Measurements from ENCODE around the gene AP3B1.

AP3B1 gene

GRCh38 chr5:78253201-78253600 lies 41.3 kb downstream of the AP3B1 start:
- DNase-seq, result no peak
- intact Hi-C loops (cut with DNase I), result no loop called here

GRCh38 chr5:78252715-78253114 lies 41.8 kb downstream of the AP3B1 start:
- no peak for DNase-seq
- intact Hi-C loops (cut with DNase I), result no loop called here

GRCh38 chr5:78251663-78252284 lies 42.7 kb downstream of the AP3B1 start:
- DNase-seq, result no peak
- intact Hi-C loops (cut with DNase I), result no loop called here

GRCh38 chr5:78245136-78245535 lies 49.4 kb downstream of the AP3B1 start:
- DNase-seq, result no peak
- intact Hi-C loops (cut with DNase I), result no loop called here

- DNase-seq, result no peak
- intact Hi-C loops (cut with DNase I), result no loop called here
These were observed 50.9 kb downstream of the AP3B1 start for GRCh38 chr5:78243639-78244038.

- no peak for DNase-seq
- intact Hi-C loops (cut with DNase I), result no loop called here
These were observed 51.4 kb downstream of the AP3B1 start for GRCh38 chr5:78243091-78243490.

GRCh38 chr5:78242001-78242400 lies 52.5 kb downstream of the AP3B1 start:
- intact Hi-C loops (cut with DNase I), result no loop called here
- DNase-seq, result no peak

GRCh38 chr5:78237911-78238310 lies 56.6 kb downstream of the AP3B1 start:
- DNase-seq, result no peak
- intact Hi-C loops (cut with DNase I), result no loop called here

- no peak for DNase-seq
- intact Hi-C loops (cut with DNase I), result no loop called here
These were observed 58.5 kb downstream of the AP3B1 start for GRCh38 chr5:78236046-78236445.

- intact Hi-C loops (cut with DNase I), result no loop called here
- DNase-seq, result no peak
These were observed 59.2 kb downstream of the AP3B1 start for GRCh38 chr5:78235289-78235688.

GRCh38 chr5:78234804-78235203 lies 59.7 kb downstream of the AP3B1 start:
- no peak for DNase-seq
- intact Hi-C loops (cut with DNase I), result no loop called here

- no peak for DNase-seq
- intact Hi-C loops (cut with DNase I), result no loop called here
These were observed 62.3 kb downstream of the AP3B1 start for GRCh38 chr5:78232163-78232562.

GRCh38 chr5:78224358-78224757 lies 70.1 kb downstream of the AP3B1 start:
- intact Hi-C loops (cut with DNase I), result no loop called here
- no peak for DNase-seq

- no peak for DNase-seq
- intact Hi-C loops (cut with DNase I), result no loop called here
These were observed 72.5 kb downstream of the AP3B1 start for GRCh38 chr5:78221964-78222451.

- DNase-seq, result no peak
- intact Hi-C loops (cut with DNase I), result no loop called here
These were observed 73.0 kb downstream of the AP3B1 start for GRCh38 chr5:78221467-78221866.

- no peak for DNase-seq
These were observed 78.5 kb downstream of the AP3B1 start for GRCh38 chr5:78215972-78216371.

GRCh38 chr5:78215565-78215964 lies 78.9 kb downstream of the AP3B1 start:
- intact Hi-C loops (cut with DNase I), result no loop called here
- DNase-seq, result no peak

More at GRCh38 chr5:78215972-78216371, 78.5 kb downstream of the AP3B1 start:
- intact Hi-C loops (cut with DNase I), result no loop called here

- peak in 29 of 42 donors; percentile 8 to 69 (median 30) for DNase-seq
- intact Hi-C loops (cut with DNase I), result no loop called here
These were observed 80.7 kb downstream of the AP3B1 start for GRCh38 chr5:78213799-78214198.

GRCh38 chr5:78211052-78211451 lies 83.4 kb downstream of the AP3B1 start:
- intact Hi-C loops (cut with DNase I), result no loop called here
- DNase-seq, result no peak

GRCh38 chr5:78204241-78204640 lies 90.3 kb downstream of the AP3B1 start:
- intact Hi-C loops (cut with DNase I), result no loop called here
- no peak for DNase-seq

GRCh38 chr5:78203815-78204214 lies 90.7 kb downstream of the AP3B1 start:
- intact Hi-C loops (cut with DNase I), result no loop called here
- no peak for DNase-seq

GRCh38 chr5:78190402-78190801 lies 104.1 kb downstream of the AP3B1 start:
- DNase-seq, result no peak
- intact Hi-C loops (cut with DNase I), result no loop called here
